PC-9 (cell line): Measurements from ENCODE around the gene PHAF1.

ENCODE experiments used
- CTCF ChIP-seq: fragments of 200-600 bp; sonication (generic); conservative IDR thresholded peaks from 2 replicates; pipeline ENCODE4 v1.6.1; 2017; ENCODE audit warnings: mixed run types, antibody characterized with exemption, mild to moderate bottlenecking, moderate library complexity
- EZH2 ChIP-seq: fragments of 200-600 bp; sonication (generic); IDR thresholded peaks from 2 replicates; pipeline ENCODE4 v1.8.0; 2017; ENCODE audit warnings: antibody characterized with exemption, low read depth

DNA sequence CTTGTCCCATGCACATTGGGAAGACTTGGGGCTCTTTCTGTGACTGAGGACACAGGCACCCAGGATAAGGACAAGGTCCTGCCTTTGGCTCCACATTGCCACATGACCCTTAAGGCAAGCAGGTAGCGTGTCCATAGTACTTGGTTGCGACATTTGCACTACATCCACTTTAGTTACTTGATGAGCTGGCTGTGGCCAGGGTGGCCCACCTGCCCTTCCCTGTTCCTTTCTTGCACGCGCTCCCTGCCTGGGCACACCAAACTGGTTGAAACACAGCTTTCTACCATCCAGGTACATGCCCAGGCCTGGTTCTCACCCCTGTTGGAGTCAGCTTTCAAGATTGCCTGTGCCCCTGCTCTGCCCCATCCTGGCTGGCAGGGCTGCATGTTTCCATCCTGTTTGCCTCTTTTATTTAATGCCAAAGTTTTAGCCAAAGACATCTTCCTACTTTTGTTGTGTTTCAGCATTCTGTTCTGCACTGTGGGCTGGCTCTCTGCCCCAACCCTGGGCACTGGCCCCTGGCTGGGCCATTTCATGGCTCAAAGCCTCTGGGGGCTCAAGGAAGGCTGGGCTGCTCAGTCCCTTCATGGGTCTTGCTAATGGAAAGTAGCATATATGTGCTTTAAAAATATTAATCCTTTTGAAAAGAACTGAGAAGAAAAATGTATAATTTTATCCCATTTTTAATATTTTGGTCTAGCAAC is 37.8 kb downstream of the PHAF1 start:
- no peak for TF ChIP-seq EZH2
- TF ChIP-seq CTCF = no peak
